ENCODE measurements around the gene FAM187B.

GRCh38 chr19:35213663-35214632 is 14.6 kb downstream of the FAM187B start:
- TF ChIP-seq TARDBP (IDR thresholded peaks at IDR 0.05), result no peak
- TF ChIP-seq SUZ12 (IDR thresholded peaks at IDR 0.05), result no peak

All from HEK293T (cell line).